ENCODE measurements around the gene ATP13A2.

- TF ChIP-seq CTCF (IDR thresholded peaks at IDR 0.05; ENCODE audit: borderline replicate concordance, extremely low read depth, low read length, poor library complexity, severe bottlenecking): no peak
- no peak for TF ChIP-seq EZH2 (IDR thresholded peaks at IDR 0.05; ENCODE audit: borderline replicate concordance, low read depth, low read length, severe bottlenecking)
Observed at GRCh38 chr1:16977377-16977776, 34.4 kb downstream of the ATP13A2 start.

All from DND-41 (cell line).